Posterior vena cava (tissue), 2 donors: ENCODE results near the gene UBE2S. TPM values are rescaled to one million over a fixed set of nuclear protein-coding genes. Genes with fewer than 3 reads are reported as not detected.

ENCODE experiments used
- DNase-seq: peaks from one replicate; pipeline ENCODE4 v3.0.0-alpha.2; 2020; ENCODE audit warnings: low spot score
- intact Hi-C, 2 donors: fragments of 100-400 bp; cut with DNase I; formaldehyde crosslinking; loops; one replicate each; pipeline versions ENCODE4 v1.14.1 to v1.14.2; 2022 to 2023
- total RNA-seq, 2 donors: library from RNA; stranded (reverse); fragmentation: NEBNext Ultra II Directional; extraction: Animal tissue kit (Norgen Biotek cat#: 25700); gene quantifications; one replicate each; pipeline ENCODE4 v1.2.1, GENCODE V29; 2021
- donor health status: DM: yes; HTN: yes; CAD: no.
- donor health status: DM: yes; HTN: yes; CAD: no.

UBE2S gene
- total RNA-seq, 2 donors from 2014 or later: 17.6 to 23.3 TPM

- no peak for DNase-seq
- intact Hi-C loops: no loop called here
Observed at GRCh38 chr19:55389386-55390317, 17.9 kb downstream of the UBE2S start.

GRCh38 chr19:55387736-55388497 is 19.7 kb downstream of the UBE2S start:
- intact Hi-C loops: no loop called here
- DNase-seq: no peak

GRCh38 chr19:55386493-55386971 is 21.1 kb downstream of the UBE2S start:
- no peak for DNase-seq
- intact Hi-C loops: no loop called here

DNA sequence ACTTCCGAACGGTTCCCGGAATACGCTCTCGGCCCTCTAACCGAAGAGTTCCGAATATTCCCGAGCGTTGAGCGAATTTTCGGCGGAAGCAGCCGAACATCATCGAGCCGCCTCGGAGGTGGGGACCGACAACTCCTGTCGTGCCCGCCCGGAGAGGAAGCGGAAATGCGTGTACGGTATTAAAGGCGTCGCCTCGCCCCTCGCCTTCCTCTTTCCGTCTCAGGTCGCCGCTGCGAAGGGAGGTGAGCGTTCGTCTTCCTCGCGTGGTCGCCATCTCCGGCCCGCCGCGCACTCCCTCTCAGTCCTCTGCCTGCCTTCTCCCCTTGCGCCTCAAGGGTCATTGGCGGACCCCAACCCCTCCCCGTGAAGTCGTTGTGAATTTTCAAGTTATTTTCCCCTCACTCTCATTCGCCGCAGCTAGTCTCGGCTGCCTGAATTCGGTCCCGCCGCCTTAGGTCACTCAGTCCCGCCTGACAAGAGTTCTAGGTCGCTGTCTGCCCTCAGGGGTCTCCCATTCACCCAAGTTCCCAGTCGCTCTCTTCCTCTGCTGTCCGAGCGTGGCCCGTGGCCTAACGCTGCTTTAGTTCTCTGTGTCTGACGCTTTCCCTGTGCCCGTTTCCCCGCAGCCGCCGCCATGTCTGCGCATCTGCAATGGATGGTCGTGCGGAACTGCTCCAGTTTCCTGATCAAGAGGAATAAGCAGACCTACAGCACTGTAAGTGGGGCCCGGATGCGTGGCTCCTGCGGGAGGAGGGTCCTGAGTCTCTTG is 21.7 kb downstream of the UBE2S start, which contains the start of gene RPL28:
RPL28 (plus strand) TSS at position 209 of the 769 bp plus-strand sequence; CDS start at position 635, 426 bp downstream.
- intact Hi-C loops: no loop called here
- peak; percentile 100 for DNase-seq

- intact Hi-C loops: loop anchor here in 1 of 2 donors (5.0 kb wide), 1 partner anchor 83 kb away; no protein-coding TSS in a partner anchor
- peak; percentile 98 for DNase-seq
Observed at GRCh38 chr19:55384920-55385723, 22.5 kb downstream of the UBE2S start.

DNA sequence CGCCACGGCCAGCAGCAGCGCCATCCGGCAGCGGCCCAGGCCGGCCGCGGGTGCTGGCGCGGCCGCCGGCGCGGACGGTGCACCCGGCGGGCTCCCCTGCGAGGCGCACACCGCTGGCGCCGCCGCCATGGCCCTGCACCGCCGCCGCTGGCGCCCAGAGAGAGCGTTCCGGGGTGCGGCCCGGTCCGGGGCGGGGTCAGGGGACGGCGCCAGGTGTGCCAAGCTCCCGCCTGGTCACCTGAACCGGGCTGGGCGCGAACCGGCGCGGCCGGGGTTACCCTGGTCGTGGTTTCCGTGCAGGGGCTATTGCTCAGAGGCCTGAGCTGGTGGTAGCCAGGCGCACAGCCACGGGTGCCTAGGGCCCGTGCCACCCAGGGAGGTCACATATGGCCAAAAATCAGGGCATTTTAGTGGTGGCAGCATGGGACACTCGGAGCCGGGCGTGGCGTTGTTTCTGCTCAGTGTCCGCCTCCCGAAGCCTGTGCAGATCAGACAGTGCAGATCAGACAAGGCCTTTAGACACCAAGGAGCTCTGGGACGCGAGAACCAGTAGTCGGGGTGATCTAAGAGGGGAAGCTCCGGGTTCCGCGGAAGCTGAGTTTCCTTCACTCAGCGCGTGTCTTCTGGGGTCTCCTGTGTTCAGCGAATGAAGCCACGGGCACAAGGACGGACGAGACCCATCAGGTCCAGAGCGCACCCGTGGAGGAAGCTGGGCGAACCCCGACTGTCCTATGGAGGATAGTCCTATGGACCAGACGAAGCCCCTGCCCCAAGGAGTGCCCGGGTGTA is 23.3 kb downstream of the UBE2S start, which contains the start of gene TMEM238:
TMEM238 (minus strand) TSS at position 162 of the 789 bp plus-strand sequence; CDS start at position 129, 33 bp downstream.
- intact Hi-C loops: loop anchor here in 1 of 2 donors (5.0 kb wide), 1 partner anchor 82 kb away; no protein-coding TSS in a partner anchor
- DNase-seq: no peak

DNA sequence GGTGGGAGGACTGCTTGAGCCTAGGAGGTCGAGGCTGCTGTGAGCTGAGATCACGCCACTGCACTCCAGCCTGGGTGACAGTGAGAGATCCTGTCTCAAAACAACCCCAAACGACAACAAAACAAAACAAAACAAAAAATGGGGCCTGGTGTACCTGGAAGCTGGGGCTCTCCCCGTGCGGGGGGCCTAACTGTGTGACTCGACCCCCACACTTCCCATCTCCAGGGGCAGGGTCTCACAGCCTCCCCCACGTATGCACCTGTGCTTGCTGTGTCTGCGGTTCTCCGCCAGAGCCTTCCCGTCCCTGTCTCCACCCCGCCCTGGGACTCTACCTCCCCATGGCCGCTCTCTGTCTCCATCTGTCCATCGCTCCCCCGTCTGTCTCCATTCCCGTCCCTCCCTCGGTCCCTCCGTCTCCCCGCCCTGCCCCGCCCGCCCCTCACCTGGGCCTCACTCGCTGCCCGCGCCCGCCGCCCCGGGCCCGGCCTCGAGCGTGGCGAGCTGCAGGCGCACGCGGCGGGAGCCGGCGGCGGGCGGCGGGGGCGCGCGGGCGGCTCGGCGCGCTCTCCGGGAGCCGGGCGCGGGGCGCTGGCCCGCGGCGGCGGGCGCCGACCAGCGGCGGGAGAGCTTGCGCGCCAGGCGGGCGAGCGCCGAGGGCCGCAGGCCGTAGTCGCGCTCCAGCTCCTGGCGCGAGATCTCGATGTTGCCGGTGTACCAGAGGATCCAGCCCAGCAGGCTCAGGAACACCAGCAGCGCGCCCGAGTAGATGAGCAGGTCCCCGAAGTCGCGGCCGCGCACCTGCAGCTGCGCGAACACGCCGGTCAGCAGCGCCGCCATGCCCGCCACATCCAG is 24.1 kb downstream of the UBE2S start:
- intact Hi-C loops: loop anchor here in 1 of 2 donors (5.0 kb wide), 1 partner anchor 81 kb away; no protein-coding TSS in a partner anchor
- DNase-seq: peak; percentile 87

- no peak for DNase-seq
- intact Hi-C loops: loop anchor here in 1 of 2 donors (5.0 kb wide), 1 partner anchor 80 kb away; no protein-coding TSS in a partner anchor
Observed at GRCh38 chr19:55382522-55383054, 25.0 kb downstream of the UBE2S start.

DNA sequence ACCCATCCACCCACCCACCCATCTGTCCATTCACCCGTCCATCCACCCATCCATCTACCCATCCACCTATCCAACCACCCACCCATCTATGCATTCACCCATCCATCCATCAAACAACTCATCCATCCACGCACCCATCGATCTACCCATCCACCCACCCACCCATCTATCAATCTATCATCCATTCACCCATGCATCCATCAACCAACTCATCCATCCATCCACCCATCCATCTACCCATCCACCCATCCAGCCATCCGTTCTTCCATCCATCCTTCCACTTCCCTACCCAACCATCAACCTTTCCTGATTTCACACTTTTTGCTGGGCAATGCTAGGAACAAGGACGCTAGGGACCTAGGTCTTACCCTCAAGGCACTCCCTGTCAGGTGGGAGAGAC is 25.6 kb downstream of the UBE2S start:
- no peak for DNase-seq
- intact Hi-C loops: loop anchor here in 1 of 2 donors (5.0 kb wide), 1 partner anchor 80 kb away; no protein-coding TSS in a partner anchor

- no peak for DNase-seq
- intact Hi-C loops: no loop called here
Observed at GRCh38 chr19:55379174-55379573, 28.4 kb downstream of the UBE2S start.

DNA sequence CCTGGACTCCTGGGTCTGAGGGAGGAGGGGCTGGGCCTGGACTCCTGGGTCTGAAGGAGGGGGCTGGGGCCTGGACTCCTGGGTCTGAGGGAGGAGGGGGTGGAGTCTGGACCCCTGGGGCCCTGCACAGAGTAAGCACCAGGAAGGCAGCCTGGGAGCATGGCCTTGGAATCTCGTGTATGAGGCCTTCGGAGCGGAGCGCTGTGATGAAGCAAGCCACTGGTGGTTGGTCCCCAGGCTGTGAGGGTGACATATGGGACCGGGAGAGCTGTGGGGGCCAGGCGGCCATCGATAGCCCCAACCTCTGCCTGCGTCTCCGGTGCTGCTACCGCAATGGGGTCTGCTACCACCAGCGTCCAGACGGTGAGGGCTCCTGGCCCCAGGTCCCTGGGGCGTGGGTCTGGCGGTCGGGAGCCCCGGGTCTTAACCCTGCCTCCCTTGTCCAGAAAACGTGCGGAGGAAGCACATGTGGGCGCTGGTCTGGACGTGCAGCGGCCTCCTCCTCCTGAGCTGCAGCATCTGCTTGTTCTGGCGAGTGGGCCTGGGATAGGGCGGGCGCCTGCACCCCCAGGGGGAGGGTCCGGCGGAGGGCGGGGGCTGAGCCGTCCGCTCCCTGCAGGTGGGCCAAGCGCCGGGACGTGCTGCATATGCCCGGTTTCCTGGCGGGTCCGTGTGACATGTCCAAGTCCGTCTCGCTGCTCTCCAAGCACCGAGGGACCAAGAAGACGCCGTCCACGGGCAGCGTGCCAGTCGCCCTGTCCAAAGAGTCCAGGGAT is 30.0 kb downstream of the UBE2S start:
- DNase-seq: no peak
- intact Hi-C loops: no loop called here

DNA sequence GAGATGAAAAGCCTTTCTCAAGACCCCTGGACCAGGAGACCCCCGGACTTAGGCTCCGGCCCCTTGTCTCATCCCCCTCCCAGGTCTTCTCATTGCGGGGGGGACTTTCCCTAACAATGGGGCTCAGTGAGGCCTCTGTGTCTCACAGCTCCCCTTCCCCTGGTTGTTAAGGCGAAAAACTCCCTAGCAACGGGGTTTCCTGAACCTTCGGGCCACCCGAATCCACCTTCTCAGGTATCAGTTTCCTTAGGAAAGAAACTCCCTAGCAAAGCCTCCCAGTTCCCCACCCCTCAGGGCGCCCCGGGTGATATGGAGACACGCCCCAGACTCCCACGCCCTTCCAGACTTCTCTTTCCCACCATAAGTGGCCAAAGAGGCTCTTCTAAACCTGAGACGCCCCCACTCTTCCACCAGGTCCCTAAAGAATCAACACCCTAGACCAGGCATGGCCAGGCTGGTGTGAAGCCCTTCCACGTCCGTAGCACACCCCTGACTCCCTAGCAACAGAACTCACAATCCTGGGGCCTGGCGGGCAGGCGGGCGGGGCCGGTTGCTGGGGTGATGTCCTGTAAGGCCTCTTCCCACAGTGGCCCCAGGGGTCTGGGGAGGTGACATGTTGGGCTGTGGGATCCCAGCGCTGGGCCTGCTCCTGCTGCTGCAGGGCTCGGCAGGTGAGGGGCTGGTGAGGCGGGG is 31.2 kb downstream of the UBE2S start, which contains the start of gene TMEM190:
TMEM190 (plus strand) TSS at position 586 of the 693 bp plus-strand sequence; CDS start at position 614, 28 bp downstream.
- DNase-seq: no peak
- intact Hi-C loops: no loop called here

DNA sequence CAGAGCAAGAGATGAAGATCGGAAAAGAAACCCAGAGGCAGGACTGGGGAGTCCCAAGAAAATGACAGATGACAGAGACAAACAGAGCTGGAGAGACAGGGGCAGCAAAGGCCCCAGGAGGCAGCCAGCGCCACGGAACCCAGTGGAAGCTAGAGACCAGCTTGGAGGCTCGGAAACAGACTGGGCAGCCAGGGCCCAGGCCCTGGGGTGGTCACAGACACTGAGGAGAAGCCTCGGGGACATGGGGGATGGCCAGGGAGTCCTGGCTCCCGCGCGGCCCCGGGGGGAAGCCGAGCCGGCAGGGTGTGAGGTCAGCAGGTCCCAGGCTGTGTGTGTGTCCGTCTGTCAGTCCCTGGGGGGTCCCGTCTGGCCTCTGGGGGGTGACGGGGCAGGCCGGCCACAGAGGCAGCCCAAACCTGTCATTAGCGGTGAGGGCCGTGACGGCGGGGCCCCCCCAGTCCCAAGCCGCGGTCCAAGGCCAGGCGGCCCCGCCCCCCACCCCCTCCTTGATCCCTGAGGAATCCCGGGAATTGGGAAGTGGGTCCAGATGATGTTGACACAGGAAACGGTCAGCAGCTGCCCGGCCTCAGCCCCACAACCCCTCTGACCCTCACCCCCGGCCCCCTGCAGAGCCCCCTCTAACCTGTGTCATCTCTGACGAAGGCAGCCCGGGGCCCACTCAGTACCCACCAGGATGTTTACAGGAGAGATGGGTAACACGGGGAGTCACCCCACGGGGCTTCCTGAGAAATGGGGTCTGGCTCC is 33.4 kb downstream of the UBE2S start:
- DNase-seq: no peak
- intact Hi-C loops: no loop called here
